WTC11 (cell line): ENCODE results near the gene PIKFYVE.

ENCODE experiments used
- CBFB ChIP-seq: sonication (generic); formaldehyde crosslinking; IDR thresholded peaks from 2 replicates; pipeline ENCODE4 v1.8.1; 2022; ENCODE audit warnings: mild to moderate bottlenecking, low read depth, missing genetic modification reagents
- NR2C2 ChIP-seq: sonication (generic); formaldehyde crosslinking; IDR thresholded peaks from 2 replicates; pipeline ENCODE4 v1.8.0; 2022; ENCODE audit warnings: mild to moderate bottlenecking, missing genetic modification reagents
- RELA ChIP-seq: sonication (generic); formaldehyde crosslinking; IDR thresholded peaks from 2 replicates; pipeline ENCODE4 v1.8.1; 2022; ENCODE audit warnings: missing genetic modification reagents, mild to moderate bottlenecking, borderline replicate concordance
- SMAD3 ChIP-seq: sonication (generic); formaldehyde crosslinking; IDR thresholded peaks from 2 replicates; pipeline ENCODE4 v1.8.0; 2022; ENCODE audit warnings: missing genetic modification reagents, mild to moderate bottlenecking, borderline replicate concordance
- SP1 ChIP-seq: sonication (generic); formaldehyde crosslinking; conservative IDR thresholded peaks from 2 replicates; pipeline ENCODE4 v1.8.1; 2022; ENCODE audit warnings: missing genetic modification reagents
- TCF7 ChIP-seq: sonication (generic); formaldehyde crosslinking; IDR thresholded peaks from 2 replicates; pipeline ENCODE4 v1.8.0; 2022; ENCODE audit warnings: mild to moderate bottlenecking, low read depth, missing genetic modification reagents, moderate library complexity
- ZNF232 ChIP-seq: sonication (generic); formaldehyde crosslinking; IDR thresholded peaks from 2 replicates; pipeline ENCODE4 v1.8.0; 2022; ENCODE audit warnings: mild to moderate bottlenecking, missing genetic modification reagents
- ZNF423 ChIP-seq: fragments of 250-450 bp; sonication (Bioruptor Pico); IDR thresholded peaks from 2 replicates; pipeline ENCODE4 v2.1.2; 2022; ENCODE audit warnings: mild to moderate bottlenecking, moderate library complexity
- TF ChIP-seq, protein P1 (sequence below): fragments of 200-600 bp; IDR thresholded peaks from 2 replicates; pipeline ENCODE4 v1.8.0; 2022; ENCODE audit warnings: antibody characterized with exemption
- TF ChIP-seq, protein P2 (sequence below): sonication (generic); formaldehyde crosslinking; IDR thresholded peaks from 2 replicates; pipeline ENCODE4 v1.8.1; 2022; ENCODE audit warnings: mild to moderate bottlenecking, missing genetic modification reagents, moderate library complexity, borderline replicate concordance
- TF ChIP-seq, protein P3 (sequence below): sonication (generic); formaldehyde crosslinking; IDR thresholded peaks from 2 replicates; pipeline ENCODE4 v1.8.1; 2023; ENCODE audit warnings: mild to moderate bottlenecking, missing genetic modification reagents, moderate library complexity
- TF ChIP-seq, protein P4 (sequence below): sonication (generic); formaldehyde crosslinking; conservative IDR thresholded peaks from 2 replicates; pipeline ENCODE4 v1.8.1; 2022; ENCODE audit warnings: mild to moderate bottlenecking, missing genetic modification reagents
- TF ChIP-seq, protein P5 (sequence below): sonication (generic); formaldehyde crosslinking; IDR thresholded peaks from 2 replicates; pipeline ENCODE4 v1.8.1; 2022; ENCODE audit warnings: missing genetic modification reagents, borderline replicate concordance

DNA sequence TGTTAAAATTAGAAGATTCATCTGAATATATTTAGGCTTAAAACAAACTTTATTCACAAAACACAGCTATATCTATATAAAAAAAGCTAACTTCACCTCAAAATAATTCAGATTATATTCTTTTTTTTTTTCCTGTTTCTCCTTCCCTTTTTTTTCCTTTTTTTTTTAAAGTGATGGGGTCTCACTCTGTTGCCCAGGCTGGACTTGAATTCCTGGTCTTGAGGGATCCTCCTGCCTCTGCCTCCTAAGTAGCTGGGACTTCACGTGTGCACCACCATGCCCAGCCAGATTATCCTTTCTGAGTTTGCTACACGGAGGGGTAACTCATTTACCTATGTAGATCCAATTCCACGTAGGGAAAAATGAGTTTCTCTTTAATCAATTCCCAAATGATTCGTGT is 15.0 kb upstream of the PIKFYVE start:
- TF ChIP-seq, protein P1, sequence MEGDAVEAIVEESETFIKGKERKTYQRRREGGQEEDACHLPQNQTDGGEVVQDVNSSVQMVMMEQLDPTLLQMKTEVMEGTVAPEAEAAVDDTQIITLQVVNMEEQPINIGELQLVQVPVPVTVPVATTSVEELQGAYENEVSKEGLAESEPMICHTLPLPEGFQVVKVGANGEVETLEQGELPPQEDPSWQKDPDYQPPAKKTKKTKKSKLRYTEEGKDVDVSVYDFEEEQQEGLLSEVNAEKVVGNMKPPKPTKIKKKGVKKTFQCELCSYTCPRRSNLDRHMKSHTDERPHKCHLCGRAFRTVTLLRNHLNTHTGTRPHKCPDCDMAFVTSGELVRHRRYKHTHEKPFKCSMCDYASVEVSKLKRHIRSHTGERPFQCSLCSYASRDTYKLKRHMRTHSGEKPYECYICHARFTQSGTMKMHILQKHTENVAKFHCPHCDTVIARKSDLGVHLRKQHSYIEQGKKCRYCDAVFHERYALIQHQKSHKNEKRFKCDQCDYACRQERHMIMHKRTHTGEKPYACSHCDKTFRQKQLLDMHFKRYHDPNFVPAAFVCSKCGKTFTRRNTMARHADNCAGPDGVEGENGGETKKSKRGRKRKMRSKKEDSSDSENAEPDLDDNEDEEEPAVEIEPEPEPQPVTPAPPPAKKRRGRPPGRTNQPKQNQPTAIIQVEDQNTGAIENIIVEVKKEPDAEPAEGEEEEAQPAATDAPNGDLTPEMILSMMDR: no peak
- TF ChIP-seq SP1 (CRISPR knock-in tag) (no peak), ZNF232 (CRISPR knock-in tag) (no peak), SMAD3 (no peak), TCF7 (CRISPR knock-in tag) (no peak), ZNF423 (CRISPR knock-in tag) (no peak), CBFB (CRISPR knock-in tag) (no peak), RELA (CRISPR knock-in tag) (no peak), NR2C2 (CRISPR knock-in tag) (no peak)
- TF ChIP-seq, protein P2, sequence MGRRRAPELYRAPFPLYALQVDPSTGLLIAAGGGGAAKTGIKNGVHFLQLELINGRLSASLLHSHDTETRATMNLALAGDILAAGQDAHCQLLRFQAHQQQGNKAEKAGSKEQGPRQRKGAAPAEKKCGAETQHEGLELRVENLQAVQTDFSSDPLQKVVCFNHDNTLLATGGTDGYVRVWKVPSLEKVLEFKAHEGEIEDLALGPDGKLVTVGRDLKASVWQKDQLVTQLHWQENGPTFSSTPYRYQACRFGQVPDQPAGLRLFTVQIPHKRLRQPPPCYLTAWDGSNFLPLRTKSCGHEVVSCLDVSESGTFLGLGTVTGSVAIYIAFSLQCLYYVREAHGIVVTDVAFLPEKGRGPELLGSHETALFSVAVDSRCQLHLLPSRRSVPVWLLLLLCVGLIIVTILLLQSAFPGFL (CRISPR knock-in tag): no peak
- TF ChIP-seq, protein P3, sequence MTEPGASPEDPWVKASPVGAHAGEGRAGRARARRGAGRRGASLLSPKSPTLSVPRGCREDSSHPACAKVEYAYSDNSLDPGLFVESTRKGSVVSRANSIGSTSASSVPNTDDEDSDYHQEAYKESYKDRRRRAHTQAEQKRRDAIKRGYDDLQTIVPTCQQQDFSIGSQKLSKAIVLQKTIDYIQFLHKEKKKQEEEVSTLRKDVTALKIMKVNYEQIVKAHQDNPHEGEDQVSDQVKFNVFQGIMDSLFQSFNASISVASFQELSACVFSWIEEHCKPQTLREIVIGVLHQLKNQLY (CRISPR knock-in tag): no peak
- TF ChIP-seq, protein P4, sequence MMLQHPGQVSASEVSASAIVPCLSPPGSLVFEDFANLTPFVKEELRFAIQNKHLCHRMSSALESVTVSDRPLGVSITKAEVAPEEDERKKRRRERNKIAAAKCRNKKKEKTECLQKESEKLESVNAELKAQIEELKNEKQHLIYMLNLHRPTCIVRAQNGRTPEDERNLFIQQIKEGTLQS (CRISPR knock-in tag): no peak
- TF ChIP-seq, protein P5, sequence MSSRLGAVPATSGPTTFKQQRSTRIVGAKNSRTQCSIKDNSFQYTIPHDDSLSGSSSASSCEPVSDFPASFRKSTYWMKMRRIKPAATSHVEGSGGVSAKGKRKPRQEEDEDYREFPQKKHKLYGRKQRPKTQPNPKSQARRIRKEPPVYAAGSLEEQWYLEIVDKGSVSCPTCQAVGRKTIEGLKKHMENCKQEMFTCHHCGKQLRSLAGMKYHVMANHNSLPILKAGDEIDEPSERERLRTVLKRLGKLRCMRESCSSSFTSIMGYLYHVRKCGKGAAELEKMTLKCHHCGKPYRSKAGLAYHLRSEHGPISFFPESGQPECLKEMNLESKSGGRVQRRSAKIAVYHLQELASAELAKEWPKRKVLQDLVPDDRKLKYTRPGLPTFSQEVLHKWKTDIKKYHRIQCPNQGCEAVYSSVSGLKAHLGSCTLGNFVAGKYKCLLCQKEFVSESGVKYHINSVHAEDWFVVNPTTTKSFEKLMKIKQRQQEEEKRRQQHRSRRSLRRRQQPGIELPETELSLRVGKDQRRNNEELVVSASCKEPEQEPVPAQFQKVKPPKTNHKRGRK (CRISPR knock-in tag): no peak
